Caki2 (cell line): ENCODE measurements around the gene LMBRD1. TPM values are rescaled to one million over a fixed set of nuclear protein-coding genes. Genes with fewer than 3 reads are reported as not detected.
"Not testable (repeated sequence)": the region's sequence is repeated elsewhere in the genome, so short reads cannot be mapped to it uniquely, and the experiment has no call there.

Source experiments
- DNase-seq: peaks from one replicate; pipeline ENCODE4 v3.0.0-alpha.2; 2015; ENCODE audit warnings: low read depth
- in situ Hi-C: cut with HindIII; loops from 2 replicates; pipeline ENCODE4 v1.10.0; 2016; ENCODE audit warnings: low sequenced_read_pairs, low pct_unique_long_range_greater_than_20kb, mixed read lengths
- total RNA-seq: library from RNA; depleted of rRNA; stranded (reverse); fragments of >200 nt; shearing (Covaris generic); gene quantifications from 2 replicates; pipeline ENCODE4 v1.2.3, GENCODE V29; 2014; ENCODE audit warnings: low replicate concordance; rRNA removed

Gene LMBRD1
- 16.9 and 24.1 TPM in 2 replicates for total RNA-seq

DNA sequence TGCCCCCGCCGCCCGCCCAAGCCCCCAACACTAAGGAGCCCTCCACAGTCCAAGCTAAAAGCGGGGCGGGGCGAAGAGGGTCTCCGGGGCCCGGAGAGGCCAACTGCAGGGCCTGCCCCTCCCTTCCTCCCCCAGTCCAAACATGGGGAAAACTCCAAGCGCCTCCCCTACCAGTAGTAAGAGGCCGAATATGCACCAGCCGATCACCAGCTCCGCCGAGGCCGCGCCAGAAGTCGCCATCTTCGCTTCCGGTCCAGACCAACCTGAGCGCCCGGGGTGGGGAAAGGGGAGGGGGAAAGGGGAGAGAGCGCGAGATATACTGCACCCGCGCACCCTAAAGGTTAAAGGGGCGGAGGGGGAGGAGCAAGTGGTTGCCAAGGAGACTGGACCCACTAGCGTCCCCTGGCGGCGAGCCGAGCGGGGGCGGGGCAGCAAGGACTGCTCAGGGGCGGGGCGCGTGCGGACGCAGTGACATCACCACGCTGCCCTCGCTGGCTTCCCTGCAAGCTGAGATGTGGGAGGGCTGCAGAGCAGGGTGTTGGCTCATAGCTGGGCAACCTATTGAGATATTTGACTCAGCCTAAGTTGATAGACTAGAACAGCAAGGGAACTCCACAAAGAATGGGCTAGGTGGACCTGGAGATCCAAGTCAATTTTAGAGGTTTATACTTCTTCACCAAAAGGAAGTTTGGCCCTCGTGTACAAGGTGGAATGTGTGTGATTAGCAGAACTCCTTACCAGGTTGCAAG is at the start of gene LMBRD1:
Gene LMBRD1, minus strand, starts transcription at position 369 of the 749 bp plus-strand sequence. Its CDS starts 129 bp downstream, at position 240.
- peak; percentile 85 for DNase-seq
- in situ Hi-C loops: no loop called here

DNA sequence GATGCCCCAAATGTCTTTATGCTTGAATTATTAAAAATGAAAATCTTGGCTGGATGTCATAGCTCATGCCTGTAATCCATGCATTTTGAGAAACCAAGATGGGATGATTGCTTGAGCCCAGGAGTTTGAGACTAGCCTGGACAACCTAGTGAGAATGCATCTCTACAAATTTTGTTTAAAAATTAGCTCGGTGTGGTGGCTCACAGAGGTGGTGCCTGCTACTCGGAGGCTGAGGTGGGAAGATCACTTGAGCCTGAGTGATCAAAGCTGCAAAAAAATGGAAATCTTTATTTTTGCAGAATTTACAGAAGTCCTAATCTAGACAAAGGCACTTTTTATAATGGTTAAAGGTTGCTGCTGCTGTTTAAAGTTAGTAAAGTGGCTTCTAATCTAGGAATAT is 49.5 kb upstream of the LMBRD1 start:
- DNase-seq: no peak
- in situ Hi-C loops: no loop called here

DNA sequence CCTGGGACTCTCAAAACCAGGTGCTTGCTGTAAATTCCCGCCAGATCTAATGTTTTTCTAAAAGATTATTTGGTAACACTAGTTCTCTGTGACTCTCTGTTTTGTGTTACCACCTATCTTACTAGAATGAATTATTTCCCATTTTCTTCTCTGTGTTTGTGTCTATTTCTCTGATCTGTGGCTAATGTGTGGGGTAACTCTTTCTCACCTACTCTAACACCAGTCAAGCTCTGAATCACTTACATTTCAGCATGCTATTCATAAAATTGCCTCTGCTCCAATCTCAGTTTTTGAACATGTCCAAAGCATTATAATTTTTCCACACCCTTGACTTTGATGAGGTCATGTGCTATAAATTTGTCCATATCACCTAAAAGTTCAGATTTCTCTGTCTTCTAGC is 46.4 kb upstream of the LMBRD1 start:
- in situ Hi-C loops: no loop called here
- no peak for DNase-seq

DNA sequence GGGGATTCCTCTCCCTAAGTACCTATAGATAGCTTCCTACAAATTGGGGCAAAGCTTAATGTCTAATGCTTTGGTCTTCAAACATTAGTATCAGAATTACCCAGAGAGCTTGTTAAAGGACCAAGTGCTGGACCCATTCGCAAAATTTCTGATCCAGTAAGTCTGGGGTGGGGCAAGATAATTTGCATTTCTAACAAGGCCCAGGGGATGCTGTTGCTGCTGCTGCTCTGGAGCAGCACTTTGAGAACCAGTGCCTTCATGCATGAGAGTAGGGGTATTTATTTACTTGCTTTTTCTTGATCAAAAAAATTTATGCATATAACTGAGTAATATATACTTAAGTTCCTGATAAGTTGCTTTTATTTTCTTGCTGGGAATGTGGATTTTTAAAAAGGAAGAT is 45.1 kb upstream of the LMBRD1 start:
- in situ Hi-C loops: no loop called here
- DNase-seq: no peak

DNA sequence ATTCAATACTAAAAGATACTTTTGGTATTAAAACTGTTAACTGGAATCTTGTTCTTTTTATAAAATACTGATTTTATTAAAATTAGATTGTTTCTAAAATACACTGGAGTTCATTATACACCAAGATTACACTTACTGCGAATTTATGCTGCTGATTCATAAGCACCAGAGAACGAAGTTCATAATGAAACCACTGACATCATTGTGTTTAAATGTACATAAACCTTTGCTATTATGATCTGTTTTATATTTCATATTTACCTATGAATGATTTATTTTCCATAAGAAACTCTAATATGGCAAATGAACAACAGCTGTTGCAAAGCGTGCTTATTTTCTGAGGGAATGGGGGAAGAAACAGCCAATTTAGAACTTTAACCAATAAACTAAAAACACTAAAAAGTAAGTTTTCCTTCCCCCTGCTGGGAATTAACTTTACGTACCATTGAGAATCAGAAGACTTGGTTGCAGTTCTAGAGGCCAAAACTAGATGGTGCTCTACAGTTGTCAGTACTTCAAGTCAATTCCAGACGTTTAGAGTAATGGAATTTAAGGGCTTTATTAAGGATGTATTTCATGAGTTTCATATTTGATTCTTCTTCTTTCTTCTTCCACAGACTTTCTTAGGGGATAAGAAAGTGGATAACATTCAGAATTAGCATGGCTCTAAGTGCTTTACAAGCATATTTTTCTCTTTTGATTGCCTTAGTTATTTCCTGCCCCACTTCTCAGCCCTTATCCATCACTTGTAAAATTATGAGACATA is 38.8 kb upstream of the LMBRD1 start:
- in situ Hi-C loops: no loop called here
- DNase-seq: peak; percentile 27

DNA sequence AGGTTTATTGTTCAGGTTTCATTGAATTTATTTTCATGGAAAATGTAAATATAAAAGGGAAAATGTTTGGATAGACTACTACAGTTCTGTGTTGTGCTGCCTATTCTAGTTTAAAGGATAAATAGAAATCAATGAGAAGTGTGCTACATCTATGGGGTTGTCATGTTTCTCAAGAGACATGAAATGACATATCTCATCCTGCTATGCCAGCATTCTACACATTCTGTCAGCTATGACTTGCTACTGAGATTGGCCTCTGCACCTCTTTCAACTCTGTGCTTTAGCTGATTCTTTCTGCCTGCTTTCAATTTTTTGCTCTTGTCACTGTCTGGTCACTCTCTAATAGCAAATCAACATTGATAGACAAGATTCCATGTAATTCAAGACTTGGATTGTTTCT is 35.7 kb upstream of the LMBRD1 start:
- in situ Hi-C loops: no loop called here

DNA sequence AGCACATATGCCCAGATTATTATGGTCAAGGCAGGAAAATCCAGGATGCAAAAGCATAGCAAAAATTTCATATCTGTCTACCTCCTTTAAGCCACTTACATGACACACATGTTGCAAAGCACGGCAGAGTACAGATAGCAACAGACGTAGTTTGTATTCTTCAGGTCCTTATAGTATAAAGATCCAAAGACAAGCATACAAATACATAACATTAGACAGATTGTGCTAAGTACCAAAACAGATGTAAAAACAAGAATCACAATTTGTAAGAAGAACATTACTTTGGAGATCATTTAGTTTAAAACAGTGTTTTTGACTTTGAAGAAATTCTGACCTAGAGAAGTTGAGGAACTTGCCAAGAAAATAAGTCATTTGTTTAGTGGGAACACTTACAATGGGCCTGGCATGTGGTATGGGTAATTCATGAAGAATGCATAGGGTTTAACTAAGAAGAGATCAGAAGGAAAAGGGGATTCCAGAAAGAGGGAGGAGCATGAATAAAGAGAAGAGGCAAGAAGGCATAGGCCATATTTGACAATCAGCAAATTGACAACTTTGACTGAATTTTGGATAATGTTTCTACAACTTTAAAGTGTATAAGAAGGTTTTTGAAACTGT is 30.6 kb upstream of the LMBRD1 start:
- in situ Hi-C loops: no loop called here
- DNase-seq: no peak

More for the DNA sequence above, 35.7 kb upstream of the LMBRD1 start:
- no peak for DNase-seq

DNA sequence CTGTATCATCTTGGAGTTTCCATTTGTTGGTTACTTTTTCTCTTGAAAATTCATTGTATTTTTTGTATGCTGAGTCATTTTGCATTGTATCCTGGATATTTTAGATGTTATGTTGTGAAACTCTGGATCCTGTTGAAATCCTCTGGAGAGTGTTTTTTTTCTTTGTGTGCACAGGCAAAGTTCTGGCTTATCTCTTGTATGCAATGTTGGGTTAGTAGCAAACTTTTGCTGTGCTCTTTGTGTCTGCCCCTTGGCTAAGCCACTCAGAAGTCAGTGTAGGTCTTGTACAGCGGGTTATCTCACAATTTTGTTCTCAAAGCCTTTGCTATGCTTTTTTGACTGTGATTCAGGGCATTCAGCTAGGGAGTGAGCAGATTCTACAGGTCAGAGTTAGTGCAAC is 29.1 kb upstream of the LMBRD1 start:
- no peak for DNase-seq
- in situ Hi-C loops: no loop called here

DNA sequence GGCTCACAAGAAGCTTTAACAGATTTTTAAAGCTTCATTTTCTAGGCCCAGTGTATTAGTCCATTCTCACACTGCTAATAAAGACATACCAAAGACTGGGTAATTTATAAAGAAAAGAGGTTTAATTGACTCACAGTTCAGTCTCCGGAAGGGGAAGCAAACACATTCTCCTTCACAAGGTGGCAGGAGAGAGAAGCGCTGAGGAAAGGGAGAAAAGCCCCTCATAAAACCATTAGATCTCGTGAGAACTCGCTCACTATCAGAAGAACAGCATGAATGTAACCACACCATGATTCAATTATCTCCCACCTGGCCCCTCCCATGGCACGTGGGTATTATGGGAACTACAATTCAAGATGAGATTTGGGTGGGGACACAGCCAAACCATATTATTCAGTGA is 27.5 kb upstream of the LMBRD1 start:
- in situ Hi-C loops, DNase-seq: not testable (repeated sequence)

DNA sequence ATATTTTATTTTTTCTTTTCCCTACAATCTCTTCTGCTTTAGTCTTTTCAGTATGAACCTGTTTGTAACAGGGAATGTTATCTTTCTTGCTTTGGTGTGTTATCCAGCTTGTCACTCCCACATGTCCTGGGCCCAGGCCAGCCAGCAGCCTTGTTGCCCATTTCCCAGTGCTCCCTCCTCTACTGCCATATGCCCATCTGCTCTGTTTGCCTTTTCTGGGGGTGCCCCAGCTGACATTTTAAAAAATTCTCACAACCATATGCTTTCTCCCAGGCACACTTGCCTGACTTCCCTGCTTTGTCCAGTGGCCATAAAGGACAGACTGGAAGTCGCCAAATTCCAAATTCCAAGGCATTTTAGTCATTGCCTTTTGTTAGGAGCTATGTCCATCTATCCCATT is 23.6 kb upstream of the LMBRD1 start:
- no peak for DNase-seq
- in situ Hi-C loops: no loop called here

DNA sequence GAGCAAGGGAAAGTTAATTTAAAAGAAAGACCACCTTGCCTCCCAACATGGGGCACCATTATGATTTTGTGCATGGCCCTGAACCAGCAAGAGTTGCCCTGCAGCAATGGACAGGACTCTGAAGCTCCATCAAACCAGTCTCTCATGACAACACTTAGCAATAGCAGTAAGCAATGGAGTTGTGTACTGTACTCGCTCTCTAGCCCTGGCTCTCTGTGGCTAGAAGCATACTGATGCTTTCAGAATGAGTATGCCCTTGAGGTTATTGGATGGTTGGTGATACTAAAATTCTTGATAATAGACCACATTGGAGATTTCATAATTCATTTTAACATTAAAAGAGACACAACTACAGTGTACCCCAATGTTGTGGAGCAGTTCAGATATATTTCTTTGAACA is 23.2 kb upstream of the LMBRD1 start:
- no peak for DNase-seq

DNA sequence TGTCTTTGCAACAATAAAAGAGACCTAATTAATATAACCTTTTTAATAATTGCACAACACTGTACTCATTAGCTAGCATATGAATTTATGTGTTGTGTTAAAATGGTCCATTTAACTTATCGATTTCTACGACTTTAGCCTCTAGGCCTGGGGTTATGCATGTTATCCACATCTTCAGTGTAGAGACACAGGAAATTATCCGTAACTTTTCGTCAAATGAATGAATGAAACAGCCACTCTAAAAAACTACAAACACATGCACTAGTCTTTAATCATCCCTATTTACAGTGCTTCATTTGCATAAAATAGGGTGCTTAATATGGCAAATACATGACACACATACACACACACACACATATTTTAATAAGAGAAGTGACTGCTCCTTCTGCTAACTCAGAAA is 22.3 kb upstream of the LMBRD1 start:
- in situ Hi-C loops: no loop called here
- DNase-seq: no peak

More for the DNA sequence above, 23.2 kb upstream of the LMBRD1 start:
- in situ Hi-C loops: no loop called here

DNA sequence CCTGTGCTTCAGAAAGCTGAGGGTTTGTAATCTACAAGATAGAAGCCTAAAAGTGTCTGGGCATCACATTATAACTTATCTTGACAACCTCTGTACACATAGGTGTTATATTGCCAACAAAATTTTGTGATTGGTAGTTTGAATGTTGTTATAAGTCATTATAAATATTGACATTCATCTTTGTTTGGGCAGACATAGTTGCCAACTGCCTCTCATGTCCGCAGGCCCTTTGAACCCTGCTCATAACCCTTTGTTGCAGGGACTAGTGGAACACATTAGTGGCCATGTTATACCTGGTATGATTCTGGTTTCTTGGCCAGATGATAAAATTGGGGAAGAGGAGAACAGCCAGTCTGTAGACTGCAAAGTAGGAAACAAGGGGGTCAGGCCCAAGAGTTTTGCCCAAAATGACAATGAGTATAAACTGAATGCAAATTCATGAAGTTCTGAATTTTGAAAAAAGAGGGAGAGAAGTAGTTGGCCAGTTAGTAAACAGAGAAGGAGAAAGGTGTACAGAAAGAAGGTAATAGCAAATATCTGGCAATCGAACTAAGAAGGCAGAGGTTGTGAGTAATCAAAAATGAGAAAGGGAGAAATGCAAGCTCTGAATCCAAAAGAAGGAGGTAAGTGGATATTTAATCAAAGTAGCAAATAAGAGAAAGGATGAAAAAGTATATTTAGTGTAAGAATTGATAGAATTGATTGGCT is 21.6 kb upstream of the LMBRD1 start:
- in situ Hi-C loops: no loop called here
- DNase-seq: no peak

DNA sequence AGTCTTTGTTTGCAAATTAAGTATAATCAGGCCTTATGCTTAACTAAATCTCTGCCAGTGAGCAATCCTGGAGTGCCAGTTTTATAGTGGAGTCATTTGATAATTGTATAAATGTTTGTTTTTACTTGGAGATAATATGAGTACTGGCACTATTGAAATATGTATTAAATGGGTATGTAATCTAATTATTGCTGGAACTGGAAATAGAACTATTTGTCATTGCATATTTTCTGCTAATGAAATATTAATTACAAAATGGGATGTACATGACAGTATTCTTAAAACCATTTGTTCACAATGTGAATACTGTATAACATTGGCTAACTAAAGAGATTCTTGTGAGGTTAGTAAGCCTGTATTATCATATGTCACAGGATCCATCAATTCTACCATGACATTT is 20.5 kb upstream of the LMBRD1 start:
- in situ Hi-C loops: no loop called here

DNA sequence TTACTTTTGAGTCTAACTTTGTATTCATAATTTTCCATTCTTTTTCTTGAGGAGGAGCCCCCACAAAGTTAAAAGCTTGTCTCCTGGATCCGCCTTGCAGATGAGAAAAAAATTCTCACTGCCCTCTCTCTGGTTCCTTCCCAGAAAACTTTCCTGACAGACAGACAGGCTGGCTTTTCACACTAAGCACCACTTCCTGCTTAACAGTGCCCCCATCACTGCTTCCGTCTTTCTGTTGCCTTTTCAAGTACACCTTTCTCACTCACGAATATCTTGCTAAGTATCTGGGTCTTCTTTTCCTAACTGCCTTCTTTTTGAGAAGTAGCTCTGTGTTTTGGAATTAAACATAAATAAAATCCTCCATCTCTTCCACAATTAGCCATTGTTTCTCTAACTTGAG is 19.8 kb upstream of the LMBRD1 start:
- in situ Hi-C loops: no loop called here
- DNase-seq: no peak

More for the DNA sequence above, 20.5 kb upstream of the LMBRD1 start:
- DNase-seq: no peak

DNA sequence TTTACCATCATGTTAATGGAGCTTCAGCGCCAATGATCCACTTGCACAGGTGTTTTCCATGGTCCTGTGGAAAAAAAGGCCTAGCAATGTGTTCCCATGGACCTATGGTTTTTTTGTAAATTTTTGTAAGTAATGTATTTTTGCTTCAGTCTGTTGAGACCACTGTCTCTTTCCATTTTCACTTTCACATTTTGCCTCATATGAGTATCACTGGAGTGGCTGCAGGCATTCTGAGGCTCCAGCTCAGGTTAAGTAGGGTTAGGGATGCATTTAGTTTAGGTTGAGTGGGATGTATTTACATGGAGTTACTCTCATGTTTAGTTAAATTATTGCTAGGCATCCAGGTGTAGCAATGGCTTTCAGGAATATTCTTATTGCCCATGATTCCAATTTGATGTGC is 19.2 kb upstream of the LMBRD1 start:
- no peak for DNase-seq
- in situ Hi-C loops: no loop called here

DNA sequence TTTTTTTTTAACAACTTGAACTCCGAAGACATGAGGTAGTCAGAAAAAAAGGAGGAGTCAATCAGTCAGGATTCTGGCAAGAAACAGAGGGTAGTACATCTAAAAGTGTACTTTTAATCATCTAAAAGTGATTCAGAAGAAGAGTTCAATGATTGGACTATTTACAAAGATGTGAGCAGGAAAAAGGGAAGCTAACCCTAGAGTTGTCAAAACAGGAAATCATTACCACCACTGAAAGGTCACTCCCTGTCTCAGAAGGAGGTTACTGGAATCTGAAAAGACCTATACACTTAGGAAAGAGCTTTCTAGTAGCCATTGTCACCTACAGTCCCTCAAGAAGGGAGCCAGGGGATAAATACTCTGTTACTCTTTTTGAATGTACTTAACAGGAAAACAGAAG is 16.7 kb upstream of the LMBRD1 start:
- DNase-seq: no peak
- in situ Hi-C loops: no loop called here

DNA sequence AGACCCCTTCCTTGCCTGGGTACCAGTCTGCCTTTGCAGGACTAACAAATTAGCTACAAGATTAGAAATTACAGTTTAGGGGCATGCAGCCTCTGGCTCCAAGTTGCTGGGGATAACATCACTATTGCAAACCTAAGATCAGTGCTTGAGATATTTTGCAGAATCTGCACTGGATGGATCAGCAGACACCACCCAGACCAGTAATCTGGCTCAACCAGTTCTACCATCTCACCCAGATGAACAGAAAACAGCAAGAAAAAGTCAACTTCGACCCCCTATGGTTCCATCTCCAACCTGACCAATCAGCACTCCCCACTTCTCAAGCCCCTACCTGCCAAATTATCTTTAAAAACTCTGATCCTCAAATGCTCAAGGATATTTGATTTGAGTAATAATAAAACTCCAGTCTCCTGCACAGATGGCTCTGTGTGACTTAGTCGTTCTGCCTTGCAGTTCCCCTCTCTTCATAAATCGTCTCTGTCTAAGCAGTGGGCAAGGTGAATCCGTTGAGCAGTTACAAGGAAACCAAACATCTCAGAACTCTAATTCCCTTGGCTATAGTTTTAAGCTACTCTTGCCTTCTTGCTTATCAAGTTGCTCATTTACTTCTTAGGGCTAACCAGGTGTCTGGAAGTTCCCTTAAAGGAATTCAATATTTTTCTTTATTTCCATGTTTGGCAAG is 16.1 kb upstream of the LMBRD1 start:
- in situ Hi-C loops: no loop called here
- DNase-seq: no peak
